22Rv1 (cell line): Measurements from ENCODE around the gene INSYN2B.

ENCODE experiments used
- H3K27ac ChIP-seq: fragments of 450-650 bp; 2 replicates; pipeline ENCODE4 v1.5.1; 2017
- CTCF ChIP-seq: fragments of 450-650 bp; IDR thresholded peaks from 2 replicates; pipeline ENCODE4 v1.5.1; 2017; ENCODE audit warnings: mild to moderate bottlenecking
- ZFX ChIP-seq: fragments of 450-650 bp; IDR thresholded peaks from 2 replicates; pipeline ENCODE4 v1.6.1; 2017; ENCODE audit warnings: antibody characterized with exemption, borderline replicate concordance

INSYN2B gene

GRCh38 chr5:169901896-169902295 lies 78.4 kb downstream of the INSYN2B start:
- no peak overlapping the region for H3K27ac ChIP-seq
- TF ChIP-seq ZFX, result no peak
- no peak for TF ChIP-seq CTCF

GRCh38 chr5:169897481-169897880 lies 82.8 kb downstream of the INSYN2B start:
- no peak overlapping the region for H3K27ac ChIP-seq
- TF ChIP-seq CTCF (no peak), ZFX (no peak)

- TF ChIP-seq ZFX (no peak), CTCF (no peak)
- H3K27ac ChIP-seq, result no peak overlapping the region
These were observed 84.4 kb downstream of the INSYN2B start for GRCh38 chr5:169895926-169896325.

- TF ChIP-seq ZFX, result no peak
- TF ChIP-seq CTCF, result no peak
- H3K27ac ChIP-seq, result no peak overlapping the region
These were observed 86.7 kb downstream of the INSYN2B start for GRCh38 chr5:169893571-169893970.

- H3K27ac ChIP-seq, result no peak overlapping the region
- TF ChIP-seq ZFX, result no peak
- TF ChIP-seq CTCF, result no peak
These were observed 87.3 kb downstream of the INSYN2B start for GRCh38 chr5:169893010-169893409.

- TF ChIP-seq CTCF (no peak), ZFX (no peak)
- H3K27ac ChIP-seq, result no peak overlapping the region
These were observed 90.7 kb downstream of the INSYN2B start for GRCh38 chr5:169889572-169889971.

GRCh38 chr5:169886677-169887076 lies 93.6 kb downstream of the INSYN2B start:
- H3K27ac ChIP-seq, result no peak overlapping the region
- TF ChIP-seq CTCF, result no peak
- TF ChIP-seq ZFX, result no peak
